ENCODE results near the gene UNC5CL.
A peak's percentile ranks its signal among the peaks of the same experiment; 100 is the strongest.

The UNC5CL gene, protein sequence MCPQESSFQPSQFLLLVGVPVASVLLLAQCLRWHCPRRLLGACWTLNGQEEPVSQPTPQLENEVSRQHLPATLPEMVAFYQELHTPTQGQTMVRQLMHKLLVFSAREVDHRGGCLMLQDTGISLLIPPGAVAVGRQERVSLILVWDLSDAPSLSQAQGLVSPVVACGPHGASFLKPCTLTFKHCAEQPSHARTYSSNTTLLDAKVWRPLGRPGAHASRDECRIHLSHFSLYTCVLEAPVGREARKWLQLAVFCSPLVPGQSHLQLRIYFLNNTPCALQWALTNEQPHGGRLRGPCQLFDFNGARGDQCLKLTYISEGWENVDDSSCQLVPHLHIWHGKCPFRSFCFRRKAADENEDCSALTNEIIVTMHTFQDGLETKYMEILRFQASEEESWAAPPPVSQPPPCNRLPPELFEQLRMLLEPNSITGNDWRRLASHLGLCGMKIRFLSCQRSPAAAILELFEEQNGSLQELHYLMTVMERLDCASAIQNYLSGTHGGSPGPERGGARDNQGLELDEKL

DNA sequence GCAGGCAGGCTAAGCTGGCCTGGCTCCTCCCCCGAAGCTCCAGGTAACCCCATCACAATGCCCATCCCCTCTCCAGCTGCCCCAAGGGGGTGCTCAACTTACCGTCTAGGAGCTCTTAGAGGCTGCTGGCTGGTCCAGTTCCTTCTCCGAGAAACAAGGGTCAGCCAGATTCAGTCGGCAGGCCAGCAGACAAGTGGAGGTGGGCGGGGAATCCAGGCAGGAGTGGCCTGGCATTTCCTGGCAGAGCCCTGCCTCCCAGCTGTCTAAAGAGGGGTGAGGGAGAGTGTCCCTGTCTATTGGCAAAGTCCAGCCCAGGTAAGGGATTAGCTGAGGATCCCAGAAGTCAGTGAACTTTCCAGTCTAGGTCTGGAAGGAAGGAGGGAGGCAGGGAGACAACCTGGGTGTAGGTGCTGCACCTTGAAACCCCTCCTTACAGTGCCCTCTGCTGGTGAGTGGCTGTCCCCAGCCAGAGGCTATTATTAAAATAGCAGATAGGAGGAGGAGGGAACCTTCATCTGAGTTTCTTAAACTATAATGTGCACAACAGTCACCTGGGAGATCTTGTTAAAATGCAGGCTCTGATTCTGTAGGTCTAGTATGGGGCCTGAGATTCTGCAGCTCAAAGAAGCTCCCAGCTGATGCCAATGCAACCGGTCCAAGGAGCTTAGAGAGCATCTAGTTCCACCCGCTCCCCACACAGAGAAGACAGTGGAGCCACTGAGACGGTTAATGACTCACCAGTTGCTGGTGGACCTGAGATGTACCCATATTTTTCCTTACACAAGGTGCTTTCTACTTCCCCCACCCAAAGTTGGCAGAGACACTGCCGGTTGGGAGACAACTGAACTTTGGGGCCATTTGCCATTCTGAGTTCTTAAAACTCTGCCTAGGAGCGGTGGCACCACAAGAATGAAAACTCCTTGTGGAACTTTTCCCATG is at the start of gene UNC5CL:
TSS of gene UNC5CL (minus strand) at position 162 of the 939 bp plus-strand sequence. CDS start 4,147 bp downstream, outside the sequence.
- DNase-seq, result peak; percentile 78

DNA sequence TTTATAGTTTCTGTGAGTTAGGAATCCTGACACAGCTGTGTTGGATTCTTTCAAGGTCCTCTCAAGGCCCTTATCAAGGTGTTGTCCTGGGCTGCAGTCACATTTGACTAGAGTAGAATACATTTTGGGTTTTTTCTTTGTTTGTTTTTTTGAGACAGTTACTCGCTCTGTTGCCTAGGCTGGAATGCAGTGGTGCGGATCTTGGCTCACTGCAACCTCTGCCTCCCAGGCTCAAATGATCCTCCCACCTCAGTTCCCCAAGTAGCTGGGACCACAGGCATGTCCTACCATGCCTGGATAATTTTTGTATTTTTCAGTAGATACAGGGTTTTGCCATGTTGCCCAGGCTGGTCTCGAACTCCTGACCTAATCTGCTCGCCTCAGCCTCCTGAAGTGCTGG is 49.4 kb upstream of the UNC5CL start:
- no peak for DNase-seq

DNA sequence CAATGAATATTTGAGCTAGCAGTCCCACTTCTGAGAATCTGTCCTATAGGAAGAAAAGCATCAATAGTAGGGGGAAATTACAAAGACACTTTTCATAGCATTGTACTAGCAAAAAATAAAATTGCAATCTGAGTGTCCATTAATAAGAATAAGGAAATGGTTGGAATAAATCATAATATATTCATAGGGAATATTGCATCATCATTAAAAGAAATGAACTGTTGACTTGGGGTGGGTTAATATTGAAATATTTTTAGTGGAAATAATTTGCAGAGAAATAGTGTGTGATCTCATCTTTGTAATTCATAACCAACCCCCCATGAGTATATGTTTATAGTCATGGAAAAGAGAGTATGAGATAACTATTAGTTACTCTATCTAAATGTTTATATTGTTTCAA is 46.2 kb upstream of the UNC5CL start:
- no peak for DNase-seq

DNA sequence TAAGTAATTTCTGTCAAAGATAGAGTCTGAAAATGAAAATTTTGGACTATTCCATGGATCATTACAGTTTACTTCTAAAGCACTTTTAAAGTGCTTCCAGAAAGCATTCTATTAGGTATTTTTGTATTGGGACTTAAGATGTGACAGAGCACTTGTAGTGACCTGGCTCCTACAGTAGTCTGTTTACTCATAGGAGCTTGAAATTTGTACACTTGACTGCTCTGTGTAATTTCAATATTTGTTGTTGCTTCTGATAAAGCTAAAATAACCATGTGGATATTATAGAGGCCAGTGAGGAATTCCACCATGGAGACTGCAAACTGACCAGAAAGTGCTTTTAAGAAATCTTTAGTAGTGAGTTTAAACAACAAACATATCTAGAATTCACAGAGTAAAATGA is 44.1 kb upstream of the UNC5CL start:
- no peak for DNase-seq

DNA sequence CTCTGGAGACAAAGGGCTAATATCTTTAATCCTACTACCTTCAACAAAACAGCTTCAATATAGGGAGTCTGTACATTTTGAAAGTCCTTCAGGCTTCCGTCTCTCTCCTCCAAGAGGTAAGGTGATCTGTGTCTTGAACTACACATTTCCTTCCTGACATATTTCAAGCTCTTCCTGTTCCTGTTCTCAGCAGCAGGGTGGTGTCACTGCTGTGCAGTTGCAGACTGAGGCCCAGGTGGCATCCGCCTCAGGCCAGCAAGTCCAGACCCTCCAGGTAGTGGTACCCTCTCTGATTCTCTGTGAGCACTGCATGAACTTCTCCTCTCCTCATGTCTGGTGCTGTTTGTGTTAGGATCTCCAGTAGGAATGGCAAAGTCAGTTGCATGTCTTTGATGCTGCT is 41.6 kb upstream of the UNC5CL start:
- DNase-seq, result no peak

DNA sequence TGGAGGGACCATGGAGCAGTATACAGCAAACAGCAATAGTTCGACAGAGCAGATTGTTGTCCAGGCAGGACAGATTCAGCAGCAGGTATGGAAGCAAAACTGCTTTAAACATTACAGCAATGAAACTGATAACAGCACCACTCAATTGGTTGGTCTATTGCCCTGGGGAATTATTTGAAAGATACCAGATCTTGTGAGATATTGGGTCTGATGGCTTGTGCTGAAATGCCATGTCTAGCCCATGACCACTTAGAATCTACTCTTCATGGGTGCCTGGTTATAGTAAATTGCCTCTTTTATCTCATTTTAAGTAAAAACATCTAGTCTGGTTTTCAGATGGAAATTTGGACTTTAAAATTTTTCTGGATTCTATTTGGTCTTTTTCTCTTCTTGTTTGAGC is 40.1 kb upstream of the UNC5CL start:
- DNase-seq, result no peak

DNA sequence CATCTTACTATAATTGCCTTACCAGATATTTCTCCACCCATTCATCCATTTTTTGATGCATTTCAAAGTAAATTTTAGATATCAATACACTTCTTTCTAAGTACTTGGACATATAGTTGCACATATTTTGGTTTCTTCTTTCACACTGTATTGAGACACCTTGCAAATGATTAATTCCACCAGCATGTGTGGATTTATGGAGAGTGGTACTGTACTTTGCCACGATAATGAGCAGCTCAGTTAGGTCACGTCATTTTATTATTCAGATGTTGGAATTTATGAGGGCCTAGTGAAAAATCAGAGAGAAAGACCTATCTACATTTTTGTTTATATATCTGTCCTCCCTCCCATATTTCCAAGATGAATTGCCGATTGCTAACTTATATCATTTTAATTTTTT is 39.1 kb upstream of the UNC5CL start:
- DNase-seq, result no peak

DNA sequence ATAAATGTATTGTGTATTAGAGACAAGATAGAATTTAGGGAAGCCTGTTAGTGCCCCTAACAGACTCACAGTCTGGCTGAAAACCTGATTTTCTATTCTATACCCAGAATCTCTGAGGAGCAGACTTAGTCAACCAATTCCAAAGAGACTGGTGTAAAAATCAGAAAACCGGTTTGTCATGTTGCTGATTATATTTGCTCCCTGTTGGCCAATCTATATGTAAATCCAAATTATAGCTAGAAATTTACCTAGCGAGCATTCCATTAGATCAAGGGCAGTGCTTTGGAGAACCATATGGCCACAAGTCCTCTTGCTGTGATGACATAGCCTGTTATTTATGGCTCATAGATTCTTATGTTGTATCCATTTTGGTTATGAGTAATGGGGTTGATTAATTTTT is 38.5 kb upstream of the UNC5CL start:
- DNase-seq, result no peak

DNA sequence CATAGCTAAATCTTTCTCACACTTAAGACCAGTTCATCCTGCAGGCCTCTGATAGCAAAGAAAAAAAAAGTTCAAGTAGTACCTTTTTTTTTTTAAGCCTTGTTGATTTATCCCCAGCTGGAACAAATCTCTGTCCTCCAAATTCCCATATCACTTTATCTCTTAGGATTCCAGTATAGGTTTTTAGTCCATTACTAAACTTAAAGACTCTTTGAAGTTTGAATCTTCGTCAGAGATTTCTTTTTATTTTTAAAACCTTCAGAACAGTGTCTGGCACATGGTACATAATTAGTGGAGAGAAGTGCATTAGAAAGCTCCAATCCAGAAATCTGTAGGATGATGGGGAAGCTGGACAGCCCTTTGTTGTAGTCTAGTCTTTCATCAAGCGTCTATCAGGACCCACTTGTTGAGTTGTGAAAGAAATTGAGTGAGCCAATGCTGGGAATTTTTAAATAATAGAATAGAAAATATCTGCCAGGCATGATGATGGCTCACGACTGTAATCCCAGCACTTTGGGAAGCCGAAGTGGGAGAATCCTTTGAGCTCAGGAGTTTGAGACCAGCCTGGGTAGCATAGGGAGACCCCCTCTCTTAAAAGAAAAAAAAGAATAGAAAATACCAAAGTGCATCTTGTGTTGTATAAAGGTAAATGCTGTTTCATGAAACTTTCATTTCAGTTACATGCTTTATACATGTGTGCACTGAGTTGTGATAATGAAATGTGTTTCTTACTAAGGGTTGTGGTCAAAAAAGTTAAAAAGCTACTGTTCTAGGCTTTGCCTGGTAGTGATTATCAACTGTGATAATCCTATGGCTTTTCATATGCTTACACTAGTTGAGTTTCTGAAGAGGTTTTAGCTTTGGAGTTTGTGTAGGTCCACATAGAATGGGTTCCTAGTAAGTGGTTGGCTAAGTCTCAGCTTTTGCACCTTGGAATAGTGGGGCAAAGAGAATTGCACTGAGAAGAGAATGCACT is 36.9 kb upstream of the UNC5CL start:
- no peak for DNase-seq

DNA sequence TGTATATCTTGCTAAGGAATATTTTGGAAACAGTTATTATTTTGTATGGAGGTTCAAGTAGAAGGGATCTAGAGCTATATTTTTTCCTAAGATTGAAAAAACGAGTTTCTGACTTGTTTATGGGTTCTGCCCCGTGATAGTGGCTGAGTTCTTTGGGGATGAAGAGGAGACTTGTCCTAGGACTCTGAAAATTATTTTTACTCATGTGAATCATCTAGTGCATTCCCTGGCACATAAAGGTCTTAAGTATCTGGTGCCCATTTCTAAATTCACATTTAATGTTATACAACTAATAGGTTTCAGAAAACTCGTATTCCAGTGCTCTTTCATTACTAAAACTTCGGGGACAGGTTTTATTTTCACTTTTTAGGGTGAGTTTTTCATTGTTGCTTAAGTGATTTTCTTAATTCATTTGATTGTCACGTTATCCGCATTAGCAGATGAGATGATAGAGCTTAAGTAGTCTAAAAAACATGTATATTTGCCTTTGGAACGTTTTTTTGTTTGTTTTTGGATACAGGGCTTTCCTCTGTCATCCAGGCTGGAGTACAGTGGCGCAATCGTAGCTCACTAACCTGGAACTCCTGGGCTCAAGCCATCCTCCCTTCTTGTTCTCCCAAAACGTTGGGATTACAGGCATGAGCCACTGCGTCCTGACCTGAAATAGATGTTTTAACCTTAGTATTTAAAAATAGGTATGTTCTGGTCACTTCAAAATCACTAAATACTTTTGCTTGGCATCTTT is 35.8 kb upstream of the UNC5CL start:
- DNase-seq, result no peak

DNA sequence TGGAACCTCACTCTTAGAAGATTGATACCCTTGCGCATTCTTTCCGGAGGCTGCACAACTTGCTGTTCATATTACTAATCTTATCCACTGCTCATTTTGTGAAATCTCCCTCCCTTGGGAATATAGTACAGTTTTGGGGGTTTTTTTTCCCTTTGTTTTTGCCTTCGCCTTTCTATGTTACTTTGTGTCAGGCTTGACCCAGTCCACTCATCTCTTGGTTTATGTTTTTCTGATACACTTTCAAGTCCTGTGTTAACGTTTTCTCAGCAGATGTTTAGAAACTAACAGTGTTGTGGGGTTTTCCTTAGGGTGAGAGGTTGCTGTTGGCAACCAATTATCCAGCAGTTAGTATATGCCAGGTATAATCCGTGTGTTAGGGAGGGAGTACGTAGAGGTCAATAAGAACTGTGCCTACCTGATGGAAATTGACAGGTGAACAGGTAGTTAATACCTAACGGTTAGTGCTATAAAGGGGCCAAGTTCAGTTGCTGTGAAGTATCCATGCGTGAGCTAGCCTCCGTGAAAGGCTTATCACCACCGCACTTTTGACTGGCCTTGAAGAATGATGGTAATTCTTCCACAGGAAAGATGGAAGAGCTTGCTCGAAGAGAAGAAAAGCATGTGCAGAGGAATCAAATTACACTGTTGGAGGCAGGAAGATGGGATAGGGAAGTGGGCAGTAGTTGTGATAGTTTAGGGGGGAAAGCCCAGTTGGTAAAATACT is 35.1 kb upstream of the UNC5CL start:
- peak; percentile 34 for DNase-seq

DNA sequence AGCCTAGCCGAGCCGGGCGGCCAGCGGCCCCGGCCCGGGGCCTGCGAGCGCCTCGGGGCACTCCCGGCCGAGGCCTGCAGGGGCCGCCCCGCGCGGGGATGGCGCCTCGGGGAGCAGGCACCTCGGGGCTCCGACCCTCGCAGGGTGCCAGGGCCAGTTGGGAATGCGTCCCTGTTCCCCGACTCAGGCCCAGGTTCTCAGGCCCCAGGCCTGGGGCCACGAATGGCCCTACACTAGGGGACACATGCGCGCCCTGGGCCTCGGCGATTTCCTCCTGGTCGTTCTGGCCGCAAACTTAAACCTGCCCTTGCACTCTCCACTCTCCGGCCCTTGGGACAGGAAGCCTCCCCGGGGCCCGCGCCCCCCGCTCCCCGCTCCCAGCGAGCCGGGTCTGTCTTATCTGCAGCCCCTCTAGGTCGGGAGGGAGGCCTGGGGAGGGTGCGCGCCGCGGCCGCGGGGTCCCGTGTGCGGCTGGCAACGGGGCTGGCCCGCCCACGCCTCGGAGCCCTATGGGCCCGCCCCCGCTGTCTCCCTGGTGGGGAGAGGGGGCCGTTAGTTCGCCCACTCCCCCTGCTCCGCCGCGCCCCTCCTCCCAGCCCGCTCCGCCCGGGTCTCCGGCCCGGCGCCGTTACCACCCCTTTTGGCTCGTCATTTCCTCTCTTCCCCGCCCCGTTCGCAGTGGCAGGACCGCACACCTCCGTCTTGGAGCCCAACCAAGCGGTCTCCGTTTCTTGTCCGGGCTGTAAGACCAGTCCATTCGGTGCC is 34.4 kb upstream of the UNC5CL start:
- peak; percentile 87 for DNase-seq

DNA sequence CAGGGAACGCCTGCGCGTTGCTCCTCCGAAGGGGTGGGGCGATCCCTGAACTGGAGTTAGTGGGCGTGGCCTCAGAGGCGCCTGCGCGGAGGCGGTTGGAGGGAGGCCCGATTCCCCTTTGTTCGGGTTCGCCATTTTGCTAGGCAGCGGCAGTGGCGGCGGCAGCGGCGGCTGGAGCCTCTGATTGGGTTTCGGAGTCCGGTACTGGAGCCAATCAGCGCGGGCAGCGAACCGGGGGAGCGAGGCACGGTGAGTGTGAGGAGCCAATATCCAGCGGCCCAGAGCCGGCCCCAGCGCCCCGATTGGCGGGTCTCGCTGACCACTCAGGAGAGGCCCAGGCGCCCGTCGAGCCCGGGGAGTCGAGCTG is 33.8 kb upstream of the UNC5CL start, which contains the start of gene NFYA:
TSS of gene NFYA (plus strand) at position 139 of the 367 bp plus-strand sequence. CDS start 6,116 bp downstream, outside the sequence.
- DNase-seq, result no peak

DNA sequence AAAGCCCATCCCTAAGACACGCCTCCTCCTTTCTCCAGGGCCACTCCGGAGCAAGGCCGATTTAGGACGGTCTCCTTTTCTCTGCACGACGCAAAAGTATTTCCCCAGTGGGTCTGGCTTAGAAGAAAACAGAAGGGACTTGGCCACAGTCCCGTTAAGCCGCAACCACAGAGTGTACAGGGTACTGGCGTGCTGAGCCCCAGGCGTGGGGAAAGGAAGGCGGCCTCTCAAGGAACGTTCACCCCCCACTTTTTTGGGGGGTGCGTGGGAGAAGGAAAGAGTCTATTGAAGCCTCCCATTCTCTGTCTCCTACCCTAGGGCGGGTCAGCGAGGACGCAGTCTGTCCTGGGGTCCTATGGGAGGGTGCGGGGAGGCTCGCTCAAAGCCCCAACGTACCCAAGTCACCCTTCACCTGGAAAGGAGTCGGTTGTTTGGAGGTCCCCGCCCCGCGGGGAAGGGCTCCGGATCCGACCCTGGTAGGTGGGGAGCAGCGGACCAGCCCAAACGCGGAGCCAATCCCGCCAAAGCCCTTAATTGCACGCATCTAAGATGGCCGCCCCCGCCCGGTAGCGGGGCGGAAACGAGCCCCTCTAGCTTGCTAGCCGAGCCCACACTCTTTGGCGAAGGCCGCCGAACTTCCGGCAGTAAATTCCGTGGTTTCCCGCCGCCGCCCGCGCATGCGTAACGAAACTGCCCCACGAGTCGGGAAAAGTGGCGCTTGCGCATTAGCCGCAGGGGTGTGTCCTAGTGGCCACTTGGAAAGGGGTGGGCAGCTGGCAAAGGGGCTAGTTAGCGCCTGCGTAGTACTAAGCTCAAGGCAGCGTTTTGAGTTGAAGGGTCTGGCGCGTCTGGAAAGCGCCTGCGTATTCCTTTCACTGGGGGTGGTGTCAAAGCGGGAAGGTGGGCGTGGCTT is 33.2 kb upstream of the UNC5CL start, which contains the start of gene OARD1:
TSS of gene OARD1 (minus strand) at position 434 of the 913 bp plus-strand sequence. CDS start 722 bp downstream, outside the sequence.
- DNase-seq, result peak; percentile 99

DNA sequence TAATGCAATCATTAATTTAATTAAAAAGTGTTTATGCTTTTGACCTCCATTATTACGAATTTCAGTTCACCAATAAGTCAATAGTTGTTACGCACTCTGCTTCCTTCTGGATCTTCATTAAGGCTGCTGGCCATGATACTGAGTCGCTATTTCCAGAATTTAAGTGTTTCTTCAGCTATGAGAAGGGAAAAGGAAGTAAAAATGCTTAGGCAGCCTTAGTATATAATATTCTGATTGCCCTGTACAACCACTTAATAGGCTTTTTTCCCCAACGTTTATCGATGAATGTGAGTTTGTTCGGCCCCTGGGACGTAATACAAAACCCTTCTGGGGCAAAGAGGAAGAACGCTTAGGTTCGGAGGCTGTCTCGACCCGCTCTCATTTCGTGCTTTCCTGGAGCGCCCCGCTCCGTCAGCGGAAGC is 32.5 kb upstream of the UNC5CL start:
- DNase-seq, result no peak

DNA sequence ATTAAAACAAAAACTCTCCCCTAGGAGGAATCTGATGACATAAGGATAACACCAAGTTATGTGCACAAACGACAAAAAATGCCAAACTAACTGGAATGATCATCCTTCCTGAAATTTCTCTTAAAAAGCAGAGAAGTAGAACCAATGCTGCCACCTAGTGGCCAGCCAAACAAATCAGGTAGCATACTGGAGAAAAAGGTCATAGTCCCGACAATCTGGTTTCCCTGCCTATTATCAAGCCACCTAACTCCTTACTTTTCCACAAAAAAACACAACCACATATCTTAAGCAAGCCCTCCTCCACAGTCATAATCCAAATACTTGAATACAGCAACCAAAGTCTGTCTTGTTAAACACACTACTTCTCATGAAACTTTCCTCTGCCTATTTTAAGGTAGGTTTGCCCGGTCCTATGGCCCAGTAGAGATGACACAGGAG is 27.9 kb upstream of the UNC5CL start:
- peak; percentile 88 for DNase-seq

DNA sequence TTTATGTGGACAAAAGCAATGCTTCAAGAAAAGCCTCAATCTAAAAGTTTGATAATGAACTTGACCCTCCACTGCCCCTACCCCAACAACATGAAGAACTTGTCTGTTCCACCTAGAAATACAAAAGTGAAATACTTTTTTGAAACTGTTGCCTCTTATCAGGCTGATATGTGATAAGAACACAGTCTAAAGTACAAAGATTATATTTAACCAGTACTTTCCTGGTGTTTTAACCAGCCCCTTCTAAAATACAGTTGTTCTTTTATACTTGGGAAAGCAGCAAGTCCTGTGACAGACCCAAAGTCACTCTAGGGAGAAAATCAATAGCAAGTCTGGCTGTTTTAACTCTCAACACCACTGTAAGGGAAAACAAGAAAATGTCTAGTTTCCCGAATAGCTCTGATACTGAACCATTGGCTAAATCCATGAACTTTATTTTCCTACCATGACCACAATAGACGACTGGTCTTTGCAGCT is 26.6 kb upstream of the UNC5CL start:
- no peak for DNase-seq

DNA sequence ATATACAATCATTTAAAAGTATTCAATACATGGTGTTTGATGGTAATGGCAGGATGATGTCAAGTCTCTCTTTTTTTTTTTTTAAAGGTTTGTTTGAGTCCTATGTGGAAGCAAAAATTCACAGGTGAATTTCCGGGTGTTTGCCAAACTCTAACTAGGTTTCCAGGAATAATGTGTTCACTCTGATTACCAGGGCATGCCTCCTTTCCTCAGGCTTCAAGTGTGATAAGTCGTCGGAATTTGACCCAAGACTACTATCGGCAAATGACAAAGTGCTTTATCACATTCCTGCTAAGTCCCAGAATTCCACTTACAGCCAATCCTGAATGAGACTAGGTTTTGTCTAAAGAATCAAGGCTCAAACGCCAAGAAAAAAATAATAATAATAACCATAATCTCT is 25.8 kb upstream of the UNC5CL start:
- DNase-seq, result no peak

DNA sequence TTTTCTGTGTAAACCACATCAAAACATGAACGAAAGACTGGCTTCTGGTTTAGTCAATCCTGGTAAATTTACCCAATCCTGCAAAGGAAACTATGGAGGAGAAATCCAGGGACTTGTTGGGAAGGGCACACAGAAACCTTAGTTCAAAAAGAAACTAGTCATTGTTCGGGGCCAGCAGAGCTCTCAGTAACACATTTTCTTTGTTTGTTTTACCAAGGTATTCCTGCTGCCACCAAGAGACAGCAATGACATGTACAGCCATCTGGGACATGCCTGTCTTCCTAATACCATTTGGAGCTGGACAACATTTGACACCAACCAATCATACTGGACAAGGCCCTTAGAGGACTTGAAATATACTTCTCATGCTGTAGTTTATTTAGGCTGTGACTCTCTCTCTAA is 24.9 kb upstream of the UNC5CL start:
- DNase-seq, result no peak

All from hematopoietic multipotent progenitor cell treated with erythropoietin and hydrocortisone succinate and interleukin-3 and kit ligand, for 8 days (in vitro differentiated cells).